Myocyte (in vitro differentiated cells): ENCODE data around the gene UGGT1. TPM values are rescaled to one million over a fixed set of nuclear protein-coding genes. Genes with fewer than 3 reads are reported as not detected.

Experiments
- DNase-seq: peaks from one replicate; pipeline ENCODE4 v3.0.0-alpha.2; 2012; ENCODE audit warnings: low read depth
- polyA plus RNA-seq: library from polyadenylated mRNA; unstranded; fragments of >200 nt; gene quantifications from one replicate; pipeline ENCODE4 v1.2.1, GENCODE V29; 2012; ENCODE audit warnings: missing spikeins
- total RNA-seq: library from RNA; depleted of rRNA; stranded (reverse); fragments of >200 nt; gene quantifications from 2 replicates; pipeline ENCODE4 v1.2.3, GENCODE V29; 2014

The UGGT1 gene, protein sequence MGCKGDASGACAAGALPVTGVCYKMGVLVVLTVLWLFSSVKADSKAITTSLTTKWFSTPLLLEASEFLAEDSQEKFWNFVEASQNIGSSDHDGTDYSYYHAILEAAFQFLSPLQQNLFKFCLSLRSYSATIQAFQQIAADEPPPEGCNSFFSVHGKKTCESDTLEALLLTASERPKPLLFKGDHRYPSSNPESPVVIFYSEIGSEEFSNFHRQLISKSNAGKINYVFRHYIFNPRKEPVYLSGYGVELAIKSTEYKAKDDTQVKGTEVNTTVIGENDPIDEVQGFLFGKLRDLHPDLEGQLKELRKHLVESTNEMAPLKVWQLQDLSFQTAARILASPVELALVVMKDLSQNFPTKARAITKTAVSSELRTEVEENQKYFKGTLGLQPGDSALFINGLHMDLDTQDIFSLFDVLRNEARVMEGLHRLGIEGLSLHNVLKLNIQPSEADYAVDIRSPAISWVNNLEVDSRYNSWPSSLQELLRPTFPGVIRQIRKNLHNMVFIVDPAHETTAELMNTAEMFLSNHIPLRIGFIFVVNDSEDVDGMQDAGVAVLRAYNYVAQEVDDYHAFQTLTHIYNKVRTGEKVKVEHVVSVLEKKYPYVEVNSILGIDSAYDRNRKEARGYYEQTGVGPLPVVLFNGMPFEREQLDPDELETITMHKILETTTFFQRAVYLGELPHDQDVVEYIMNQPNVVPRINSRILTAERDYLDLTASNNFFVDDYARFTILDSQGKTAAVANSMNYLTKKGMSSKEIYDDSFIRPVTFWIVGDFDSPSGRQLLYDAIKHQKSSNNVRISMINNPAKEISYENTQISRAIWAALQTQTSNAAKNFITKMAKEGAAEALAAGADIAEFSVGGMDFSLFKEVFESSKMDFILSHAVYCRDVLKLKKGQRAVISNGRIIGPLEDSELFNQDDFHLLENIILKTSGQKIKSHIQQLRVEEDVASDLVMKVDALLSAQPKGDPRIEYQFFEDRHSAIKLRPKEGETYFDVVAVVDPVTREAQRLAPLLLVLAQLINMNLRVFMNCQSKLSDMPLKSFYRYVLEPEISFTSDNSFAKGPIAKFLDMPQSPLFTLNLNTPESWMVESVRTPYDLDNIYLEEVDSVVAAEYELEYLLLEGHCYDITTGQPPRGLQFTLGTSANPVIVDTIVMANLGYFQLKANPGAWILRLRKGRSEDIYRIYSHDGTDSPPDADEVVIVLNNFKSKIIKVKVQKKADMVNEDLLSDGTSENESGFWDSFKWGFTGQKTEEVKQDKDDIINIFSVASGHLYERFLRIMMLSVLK (N-terminal part only)
- 60.1 and 82.5 TPM in 2 replicates for total RNA-seq
- polyA plus RNA-seq, result 26.8 TPM

GRCh38 chr2:128090945-128091725 is at the start of gene UGGT1:
Gene UGGT1 (plus strand): TSS chr2:128091200. CDS start chr2:128091358, 158 bp downstream.
- peak; percentile 97 for DNase-seq

DNA sequence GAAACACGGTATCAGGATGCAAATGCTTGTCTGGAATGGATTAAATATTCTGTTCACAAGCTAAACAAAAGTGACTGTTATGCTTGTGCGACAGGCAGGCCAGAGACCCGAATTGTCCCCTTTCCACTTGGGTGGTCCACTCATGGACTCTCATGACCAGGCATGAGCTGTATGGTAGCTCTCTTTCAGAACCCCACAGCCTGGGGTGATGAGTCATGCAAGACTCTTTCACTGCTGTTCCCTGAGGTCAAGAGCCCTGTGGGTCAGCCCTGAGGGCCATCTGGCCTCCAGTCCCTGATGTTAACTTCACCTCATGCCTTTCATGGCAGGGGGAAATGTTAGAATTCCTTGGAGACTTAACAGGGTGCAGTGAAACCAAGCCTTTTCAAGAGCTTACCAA is 49.4 kb upstream of the UGGT1 start:
- DNase-seq, result no peak

- DNase-seq, result no peak
Observed at GRCh38 chr2:128043041-128043440, 48.0 kb upstream of the UGGT1 start.

DNA sequence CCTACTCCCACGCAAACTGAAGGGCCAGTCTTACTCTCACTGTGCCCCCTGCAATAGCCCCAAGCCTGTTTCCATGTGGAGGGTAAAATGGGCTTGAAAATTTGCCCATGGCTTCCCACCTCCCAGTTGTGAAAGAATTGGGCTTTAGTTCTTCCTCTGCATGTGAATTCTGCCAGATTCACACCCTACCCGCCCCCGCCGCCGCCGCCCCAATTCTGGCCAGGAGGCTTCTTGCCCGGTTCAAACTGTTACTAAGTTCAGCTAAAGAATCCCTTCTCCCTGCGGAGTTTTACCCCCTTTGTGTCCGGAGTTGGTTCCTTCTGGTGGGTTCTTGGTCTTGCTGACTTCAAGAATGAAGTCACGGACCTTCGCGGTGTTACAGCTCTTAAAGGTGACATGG is 37.7 kb upstream of the UGGT1 start:
- no peak for DNase-seq

DNA sequence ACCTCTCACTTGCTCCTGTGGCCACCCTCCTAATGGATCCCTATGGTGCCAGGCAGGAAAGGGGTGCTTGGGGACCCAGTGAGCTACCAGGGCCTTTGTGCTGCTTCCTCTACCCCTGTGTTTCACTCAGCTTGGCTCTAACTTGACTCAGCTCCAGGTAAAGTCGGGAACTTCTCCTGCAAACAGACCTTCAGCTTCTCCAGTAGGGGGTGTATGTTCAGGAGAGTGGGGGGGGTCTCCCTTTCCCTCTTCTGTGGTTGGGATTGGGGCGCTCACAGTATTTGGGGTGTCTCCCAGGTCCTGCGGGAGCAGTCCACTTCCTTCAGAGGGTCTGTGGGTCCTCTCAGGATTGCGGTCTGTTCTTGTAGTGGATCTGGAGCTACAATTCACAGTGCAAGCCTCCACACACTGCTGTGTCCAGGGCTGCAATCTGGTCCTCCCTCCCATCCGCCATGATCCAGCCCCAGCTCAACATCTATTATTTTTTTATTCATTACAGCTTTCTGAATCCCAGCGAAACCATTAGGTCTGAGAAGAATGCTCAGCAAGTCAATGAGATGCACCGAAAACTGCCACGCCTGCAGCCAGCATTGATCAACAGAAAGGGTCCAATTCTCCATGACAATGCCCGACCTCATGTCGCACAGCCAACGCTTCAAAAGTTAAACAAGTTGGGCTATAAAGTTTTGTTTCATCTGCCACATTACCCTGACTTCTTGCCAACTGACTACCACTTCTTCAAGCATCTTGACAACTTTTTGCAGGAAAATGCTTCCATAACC is 36.7 kb upstream of the UGGT1 start:
- no peak for DNase-seq

DNA sequence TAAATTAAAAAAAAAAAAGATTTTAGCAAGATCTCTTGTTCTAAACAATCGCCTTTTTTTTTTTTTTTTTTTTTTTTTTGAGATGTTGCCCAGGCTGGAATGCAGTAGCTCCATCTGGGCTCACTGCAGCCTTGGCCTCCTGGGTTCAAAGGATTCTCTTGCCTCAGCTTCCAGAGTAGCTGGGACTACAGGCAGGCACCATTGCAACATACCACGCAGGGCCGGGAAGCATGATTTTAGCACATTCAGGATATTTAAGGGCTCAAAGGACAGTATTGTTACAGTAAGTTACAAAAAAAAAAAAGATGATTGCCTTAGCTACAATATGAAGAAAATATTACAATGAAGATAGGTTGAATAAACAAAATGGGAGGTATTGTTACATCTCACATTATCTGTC is 33.7 kb upstream of the UGGT1 start:
- no peak for DNase-seq

- no peak for DNase-seq
Observed at GRCh38 chr2:128058114-128058513, 32.9 kb upstream of the UGGT1 start.

DNA sequence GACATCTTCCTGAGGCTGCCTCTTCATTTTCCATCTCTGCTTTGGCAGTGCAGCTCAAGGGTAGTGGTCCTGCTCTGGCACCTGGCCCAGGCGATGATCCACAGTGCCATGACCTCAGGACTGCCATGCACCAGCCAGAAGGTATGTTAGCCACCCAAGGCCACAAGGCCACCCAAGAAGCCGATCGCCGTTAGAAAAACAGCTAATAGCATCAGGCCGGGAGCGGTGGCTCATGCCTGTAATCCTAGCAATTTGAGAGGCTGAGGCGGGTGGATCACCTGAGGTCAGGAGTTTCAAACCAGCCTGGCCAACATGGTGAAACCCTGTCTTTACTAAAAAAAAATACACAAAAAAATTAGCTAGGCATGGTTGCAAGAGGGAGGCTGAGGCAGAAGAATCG is 28.4 kb upstream of the UGGT1 start:
- DNase-seq, result no peak

GRCh38 chr2:128064353-128064752 is 26.6 kb upstream of the UGGT1 start:
- DNase-seq, result no peak

GRCh38 chr2:128069769-128070168 is 21.2 kb upstream of the UGGT1 start:
- no peak for DNase-seq

DNA sequence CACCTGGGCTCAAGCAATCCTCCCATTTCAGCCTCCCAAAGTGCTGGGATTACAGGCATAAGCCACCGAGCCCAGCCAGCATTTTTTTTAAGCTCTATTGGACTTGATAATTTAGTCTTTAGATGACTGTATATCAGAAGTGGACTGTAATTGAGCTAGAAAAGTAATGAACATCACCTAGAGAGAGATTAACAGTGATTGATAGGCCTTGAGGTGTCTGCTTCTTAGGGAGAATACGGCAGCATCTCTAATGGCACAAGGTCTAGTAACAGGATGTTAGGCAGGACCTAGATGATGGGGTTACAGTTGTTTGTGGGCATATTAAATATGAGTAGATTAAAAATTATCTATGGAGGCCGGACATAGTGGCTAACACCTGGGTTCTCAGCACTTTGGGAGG is 17.7 kb upstream of the UGGT1 start:
- DNase-seq, result no peak

- DNase-seq, result no peak
Observed at GRCh38 chr2:128076461-128077106, 14.4 kb upstream of the UGGT1 start.

DNA sequence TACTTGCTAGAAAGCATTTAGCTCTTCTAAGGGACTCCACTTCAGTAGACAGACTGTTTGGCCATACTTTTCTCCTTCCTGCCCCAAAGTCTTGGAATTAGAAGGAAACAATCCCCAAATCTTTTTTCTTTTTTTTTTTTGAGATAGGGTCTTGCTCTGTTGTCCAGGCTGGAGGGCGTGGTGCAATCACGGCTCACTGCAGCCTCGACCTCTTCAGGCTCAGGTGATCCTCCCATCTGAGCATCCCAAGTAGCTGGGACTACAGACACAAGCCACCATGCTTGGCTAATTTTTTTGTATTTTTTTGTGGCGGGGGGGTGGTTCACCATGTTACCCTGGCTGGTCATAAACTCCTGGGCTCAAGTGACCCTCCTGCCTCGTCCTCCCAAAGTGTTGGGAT is 6.2 kb upstream of the UGGT1 start:
- no peak for DNase-seq

DNA sequence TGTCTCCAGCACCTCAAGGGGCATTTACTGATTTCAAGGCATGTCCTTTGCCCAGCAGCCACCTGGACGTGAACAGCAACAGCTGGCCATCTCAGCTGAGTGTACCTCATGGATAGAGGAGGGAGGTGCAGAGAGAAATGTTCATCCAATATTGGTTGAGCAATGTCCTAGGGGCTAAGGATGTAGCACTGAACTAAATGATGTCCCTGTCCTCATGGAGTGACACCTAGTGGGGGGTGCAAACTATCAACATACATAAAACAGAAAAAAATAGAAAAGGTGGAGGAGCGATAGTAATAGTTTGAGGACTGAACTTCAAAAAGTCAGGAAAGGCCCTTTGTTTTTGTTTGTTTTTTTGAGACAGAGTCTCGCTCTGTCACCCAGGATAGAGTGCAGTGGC is 4.8 kb upstream of the UGGT1 start:
- no peak for DNase-seq

GRCh38 chr2:128090575-128090944 is 440 bp upstream of the UGGT1 start:
- no peak for DNase-seq

GRCh38 chr2:128091726-128092080 is 703 bp downstream of the UGGT1 start:
- no peak for DNase-seq

DNA sequence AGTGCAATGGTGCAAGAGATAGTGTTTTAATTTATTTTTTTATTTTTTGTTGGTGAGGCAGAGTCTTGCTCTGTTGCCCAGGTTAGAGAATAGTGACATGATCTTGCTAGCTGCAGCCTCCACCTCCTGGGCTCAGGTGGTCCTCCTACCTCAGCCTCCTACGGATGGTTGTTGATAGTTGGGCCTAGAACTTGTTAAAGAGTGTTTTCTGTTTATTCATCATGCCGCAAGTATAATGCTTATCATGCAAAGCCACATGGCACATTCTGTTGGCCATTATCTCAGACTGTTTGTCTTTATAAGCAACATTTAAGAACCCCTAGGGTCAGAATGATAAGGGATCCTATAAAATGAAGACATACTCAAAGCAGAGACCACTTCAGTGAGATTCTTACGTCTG is 1.7 kb downstream of the UGGT1 start:
- DNase-seq, result no peak

DNA sequence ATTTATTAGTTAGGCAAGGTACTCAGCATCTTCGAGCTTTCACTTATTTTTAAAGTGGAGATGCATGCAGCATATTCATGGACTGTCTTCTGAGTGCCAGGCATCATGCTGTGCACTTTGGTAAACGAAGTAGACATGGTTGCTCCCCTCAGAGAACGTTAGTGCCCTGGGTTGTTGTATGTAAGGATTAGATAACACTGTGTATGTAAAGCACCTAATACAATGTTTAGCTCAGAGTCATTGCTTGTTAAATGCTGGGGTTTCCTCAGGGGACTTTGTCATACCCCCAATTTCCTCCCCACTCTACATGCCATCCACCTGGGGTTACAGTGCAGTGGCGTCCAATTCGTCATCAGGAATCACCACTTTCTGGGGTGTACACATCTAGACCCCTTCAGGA is 2.8 kb downstream of the UGGT1 start:
- no peak for DNase-seq

DNA sequence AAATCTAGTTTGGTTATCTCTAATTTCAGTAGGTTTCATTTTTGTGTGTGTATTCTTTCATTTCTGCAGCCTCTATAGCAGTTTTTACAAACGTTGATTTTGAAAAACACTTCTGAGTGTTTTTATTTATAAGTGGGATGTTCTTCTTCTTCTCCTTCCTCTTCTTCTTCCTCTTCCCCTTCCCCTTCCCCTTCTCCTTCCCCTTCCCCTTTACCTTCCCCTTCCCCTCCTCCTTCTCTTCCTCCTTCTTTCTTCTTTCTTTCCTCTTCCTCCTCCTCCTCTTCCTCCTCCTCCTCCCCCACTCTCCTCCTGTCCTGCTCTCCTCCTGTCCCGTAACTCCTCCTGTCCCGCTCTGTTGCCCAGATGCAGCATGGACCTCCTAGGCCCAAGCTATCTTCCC is 4.2 kb downstream of the UGGT1 start:
- DNase-seq, result no peak

DNA sequence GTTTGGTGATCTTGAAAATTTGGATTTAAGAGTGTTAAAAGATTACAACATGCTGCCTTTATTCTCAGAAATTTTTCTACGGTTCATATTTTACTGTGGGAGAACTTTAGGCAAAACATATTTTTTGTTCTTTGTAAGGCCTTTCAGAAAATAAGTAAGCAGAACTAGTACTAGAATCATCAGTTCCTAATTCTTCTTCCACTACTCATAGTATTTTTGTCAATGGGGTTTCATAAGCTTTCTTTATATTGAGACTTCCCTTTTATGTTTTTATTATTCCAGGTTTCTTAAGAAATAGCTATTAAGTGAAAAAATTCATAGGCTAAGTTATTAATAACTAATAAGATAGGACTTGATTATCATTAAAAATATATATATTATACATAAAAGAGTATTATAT is 12.4 kb downstream of the UGGT1 start:
- no peak for DNase-seq
